Ovary (tissue), 3 donors: ENCODE measurements around the gene GRID1.

ENCODE experiments used
- EP300 ChIP-seq: sonication (generic); formaldehyde crosslinking; IDR thresholded peaks from one replicate; pipeline ENCODE4 v1.6.1; 2017; ENCODE audit warnings: antibody characterized with exemption
- POLR2A ChIP-seq: fragments of 450-650 bp; IDR thresholded peaks from one replicate; pipeline ENCODE4 v1.6.1; 2017; ENCODE audit warnings: antibody characterized with exemption, mild to moderate bottlenecking, moderate library complexity
- TF ChIP-seq, protein P1 (sequence below), 3 donors: fragments of 450-650 bp in 2 of 3; fragments of 200-600 bp in 1 of 3; IDR thresholded peaks; one replicate each; pipeline versions ENCODE4 v1.5.1 to v1.8.0; 2016 to 2022; ENCODE audit warnings: antibody characterized with exemption in 3 of 3, mild to moderate bottlenecking in 1 of 3
- donor health status: DM: no; HTN: no; CAD: no.

DNA sequence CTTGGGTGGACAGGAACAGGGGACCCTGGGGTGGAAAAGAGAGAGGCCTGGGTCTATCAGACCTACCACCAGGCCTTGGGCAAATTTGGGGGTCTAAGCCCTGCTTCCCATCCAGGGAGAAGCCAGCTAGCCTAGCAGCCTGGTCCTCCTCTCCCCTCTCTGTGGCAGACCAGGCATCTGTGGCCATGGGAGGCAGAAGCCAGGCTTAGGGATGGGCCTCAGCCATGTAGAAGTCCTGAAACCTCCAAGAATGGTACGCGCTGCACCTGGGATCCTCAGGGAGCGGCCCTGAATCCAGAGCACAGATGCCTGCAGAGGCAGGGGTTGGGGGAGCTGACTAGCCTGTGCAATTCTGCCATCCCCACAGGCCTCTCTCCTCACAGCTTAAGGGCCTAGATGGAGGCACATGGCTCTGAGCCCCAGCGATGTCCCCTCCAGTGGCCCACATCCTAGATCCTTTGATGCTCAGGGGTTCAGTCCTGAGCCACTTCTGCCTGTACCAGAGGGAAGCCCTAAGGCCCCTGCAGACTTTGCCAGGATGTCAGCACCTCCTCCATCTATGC lies 21.2 kb downstream of the GRID1 start:
- TF ChIP-seq, protein P1, sequence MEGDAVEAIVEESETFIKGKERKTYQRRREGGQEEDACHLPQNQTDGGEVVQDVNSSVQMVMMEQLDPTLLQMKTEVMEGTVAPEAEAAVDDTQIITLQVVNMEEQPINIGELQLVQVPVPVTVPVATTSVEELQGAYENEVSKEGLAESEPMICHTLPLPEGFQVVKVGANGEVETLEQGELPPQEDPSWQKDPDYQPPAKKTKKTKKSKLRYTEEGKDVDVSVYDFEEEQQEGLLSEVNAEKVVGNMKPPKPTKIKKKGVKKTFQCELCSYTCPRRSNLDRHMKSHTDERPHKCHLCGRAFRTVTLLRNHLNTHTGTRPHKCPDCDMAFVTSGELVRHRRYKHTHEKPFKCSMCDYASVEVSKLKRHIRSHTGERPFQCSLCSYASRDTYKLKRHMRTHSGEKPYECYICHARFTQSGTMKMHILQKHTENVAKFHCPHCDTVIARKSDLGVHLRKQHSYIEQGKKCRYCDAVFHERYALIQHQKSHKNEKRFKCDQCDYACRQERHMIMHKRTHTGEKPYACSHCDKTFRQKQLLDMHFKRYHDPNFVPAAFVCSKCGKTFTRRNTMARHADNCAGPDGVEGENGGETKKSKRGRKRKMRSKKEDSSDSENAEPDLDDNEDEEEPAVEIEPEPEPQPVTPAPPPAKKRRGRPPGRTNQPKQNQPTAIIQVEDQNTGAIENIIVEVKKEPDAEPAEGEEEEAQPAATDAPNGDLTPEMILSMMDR (IDR thresholded peaks at IDR 0.05) = no peak
- TF ChIP-seq POLR2A (no peak), EP300 (no peak)
